ENCODE results near the gene SAMD1.

Gene SAMD1

GRCh38 chr19:14056741-14057356, 33.7 kb downstream of the SAMD1 start:
- peak; percentile 33 for DNase-seq (ENCODE audit: low spot score)

GRCh38 chr19:14056069-14056666, 34.4 kb downstream of the SAMD1 start:
- DNase-seq (ENCODE audit: low spot score) = peak; percentile 14
- no peak for TF ChIP-seq CTCF (IDR thresholded peaks at IDR 0.05; ENCODE audit: extremely low read depth, missing control alignments)

More at GRCh38 chr19:14056741-14057356, 33.7 kb downstream of the SAMD1 start:
- no peak for TF ChIP-seq CTCF (IDR thresholded peaks at IDR 0.05; ENCODE audit: extremely low read depth, missing control alignments)

- no peak for TF ChIP-seq CTCF (IDR thresholded peaks at IDR 0.05; ENCODE audit: extremely low read depth, missing control alignments)
- no peak for DNase-seq (ENCODE audit: low spot score)
Observed at GRCh38 chr19:14055396-14055795, 35.2 kb downstream of the SAMD1 start.

GRCh38 chr19:14054721-14055120, 35.8 kb downstream of the SAMD1 start:
- peak; percentile 24 for DNase-seq (ENCODE audit: low spot score)

GRCh38 chr19:14054099-14054498, 36.5 kb downstream of the SAMD1 start:
- DNase-seq (ENCODE audit: low spot score) = no peak
- TF ChIP-seq CTCF (IDR thresholded peaks at IDR 0.05; ENCODE audit: extremely low read depth, missing control alignments) = no peak

More at GRCh38 chr19:14054721-14055120, 35.8 kb downstream of the SAMD1 start:
- no peak for TF ChIP-seq CTCF (IDR thresholded peaks at IDR 0.05; ENCODE audit: extremely low read depth, missing control alignments)

GRCh38 chr19:14053500-14053899, 37.1 kb downstream of the SAMD1 start:
- DNase-seq (ENCODE audit: low spot score) = peak; percentile 8
- no peak for TF ChIP-seq CTCF (IDR thresholded peaks at IDR 0.05; ENCODE audit: extremely low read depth, missing control alignments)

GRCh38 chr19:14053032-14053431, 37.5 kb downstream of the SAMD1 start:
- DNase-seq (ENCODE audit: low spot score) = no peak
- TF ChIP-seq CTCF (IDR thresholded peaks at IDR 0.05; ENCODE audit: extremely low read depth, missing control alignments) = no peak

All from GM20000 (cell line).